Measurements from ENCODE around the gene SELENON. TPM values are rescaled to one million over a fixed set of nuclear protein-coding genes. Genes with fewer than 3 reads are reported as not detected.

SELENON gene
- total RNA-seq, 1 experiment from 2014 or later: 63.1 TPM

GRCh38 chr1:25795946-25796810, 3.8 kb upstream of the SELENON start:
- H3K4me3 ChIP-seq: no peak overlapping the region
- no peak overlapping the region for H3K27ac ChIP-seq
- no peak for DNase-seq
- no peaks in the 10 kb centered on the region for H3K9me3 ChIP-seq (replicated peaks)
- H3K27me3 ChIP-seq: no peaks in the 10 kb centered on the region
- no peaks in the 10 kb centered on the region; the same call in 1 of the 2 replicates for H3K36me3 ChIP-seq
- peaks cover 36% of the 10 kb centered on the region for H3K4me1 ChIP-seq

- no peak overlapping the region for H3K27ac ChIP-seq
- H3K4me1 ChIP-seq: peaks cover 36% of the 10 kb centered on the region
- H3K27me3 ChIP-seq: no peaks in the 10 kb centered on the region
- H3K9me3 ChIP-seq (replicated peaks): no peaks in the 10 kb centered on the region
- H3K36me3 ChIP-seq: no peaks in the 10 kb centered on the region
- DNase-seq: peak; percentile 87 to 94
- no peak overlapping the region for H3K4me3 ChIP-seq
Measured at GRCh38 chr1:25796811-25797458, 3.1 kb upstream of the SELENON start.

- no peak overlapping the region for H3K4me3 ChIP-seq
- H3K4me1 ChIP-seq: peaks cover 36% of the 10 kb centered on the region
- H3K27me3 ChIP-seq: no peaks in the 10 kb centered on the region
- H3K27ac ChIP-seq: no peak overlapping the region
- DNase-seq: peak; percentile 73 to 80
- no peaks in the 10 kb centered on the region for H3K36me3 ChIP-seq
- H3K9me3 ChIP-seq (replicated peaks): no peaks in the 10 kb centered on the region
Measured at GRCh38 chr1:25797939-25798338, 2.1 kb upstream of the SELENON start.

- no peak overlapping the region for H3K27ac ChIP-seq
- no peaks in the 10 kb centered on the region for H3K27me3 ChIP-seq
- no peaks in the 10 kb centered on the region for H3K36me3 ChIP-seq
- H3K9me3 ChIP-seq (replicated peaks): no peaks in the 10 kb centered on the region
- DNase-seq: no peak
- H3K4me1 ChIP-seq: peaks cover 34% of the 10 kb centered on the region
- no peak overlapping the region for H3K4me3 ChIP-seq
Measured at GRCh38 chr1:25798666-25799351, 1.2 kb upstream of the SELENON start.

GRCh38 chr1:25799352-25799934, 550 bp upstream of the SELENON start:
- DNase-seq: peak; percentile 40 to 58
- H3K36me3 ChIP-seq: no peaks in the 10 kb centered on the region
- H3K4me1 ChIP-seq: peaks cover 28% of the 10 kb centered on the region
- no peaks in the 10 kb centered on the region for H3K9me3 ChIP-seq (replicated peaks)
- no peaks in the 10 kb centered on the region for H3K27me3 ChIP-seq
- H3K4me3 ChIP-seq: peak overlapping the region; percentile 60
- peak overlapping the region; percentile 69 for H3K27ac ChIP-seq

GRCh38 chr1:25800703-25801377, 847 bp downstream of the SELENON start:
- H3K9me3 ChIP-seq (replicated peaks): no peaks in the 10 kb centered on the region
- H3K4me1 ChIP-seq: peaks cover 14% of the 10 kb centered on the region
- no peak overlapping the region for H3K27ac ChIP-seq
- no peaks in the 10 kb centered on the region for H3K36me3 ChIP-seq
- H3K4me3 ChIP-seq: peak overlapping the region; percentile 57
- no peaks in the 10 kb centered on the region for H3K27me3 ChIP-seq
- peak; percentile 41 to 47 for DNase-seq

GRCh38 chr1:25802915-25803314, 2.9 kb downstream of the SELENON start:
- H3K4me3 ChIP-seq: no peak overlapping the region
- no peaks in the 10 kb centered on the region for H3K27me3 ChIP-seq
- no peak for DNase-seq
- H3K27ac ChIP-seq: no peak overlapping the region
- H3K9me3 ChIP-seq (replicated peaks): no peaks in the 10 kb centered on the region
- H3K36me3 ChIP-seq: no peaks in the 10 kb centered on the region; the same call in 1 of the 2 replicates
- H3K4me1 ChIP-seq: peaks cover 4% of the 10 kb centered on the region

GRCh38 chr1:25803368-25803767, 3.4 kb downstream of the SELENON start:
- H3K36me3 ChIP-seq: no peaks in the 10 kb centered on the region; the same call in 1 of the 2 replicates
- no peak overlapping the region for H3K27ac ChIP-seq
- peaks cover 4% of the 10 kb centered on the region for H3K4me1 ChIP-seq
- no peak overlapping the region for H3K4me3 ChIP-seq
- no peaks in the 10 kb centered on the region for H3K27me3 ChIP-seq
- no peak for DNase-seq
- H3K9me3 ChIP-seq (replicated peaks): no peaks in the 10 kb centered on the region

GRCh38 chr1:25804244-25804963, 4.4 kb downstream of the SELENON start:
- no peak for DNase-seq

GRCh38 chr1:25804964-25805862, 5.2 kb downstream of the SELENON start:
- no peak overlapping the region for H3K4me3 ChIP-seq
- no peaks in the 10 kb centered on the region for H3K27me3 ChIP-seq
- no peaks in the 10 kb centered on the region; the same call in none of the 2 replicates for H3K36me3 ChIP-seq
- H3K4me1 ChIP-seq: no peaks in the 10 kb centered on the region
- no peak overlapping the region for H3K27ac ChIP-seq
- no peaks in the 10 kb centered on the region for H3K9me3 ChIP-seq (replicated peaks)
- no peak for DNase-seq

More at GRCh38 chr1:25804244-25804963, 4.4 kb downstream of the SELENON start:
- no peaks in the 10 kb centered on the region for H3K9me3 ChIP-seq (replicated peaks)
- H3K27me3 ChIP-seq: no peaks in the 10 kb centered on the region
- no peaks in the 10 kb centered on the region; the same call in 1 of the 2 replicates for H3K36me3 ChIP-seq
- H3K4me3 ChIP-seq: no peak overlapping the region
- H3K4me1 ChIP-seq: peaks cover 1% of the 10 kb centered on the region
- no peak overlapping the region for H3K27ac ChIP-seq

- H3K9me3 ChIP-seq (replicated peaks): no peaks in the 10 kb centered on the region
- no peaks in the 10 kb centered on the region for H3K4me1 ChIP-seq
- DNase-seq: no peak
- H3K27me3 ChIP-seq: no peaks in the 10 kb centered on the region
- no peaks in the 10 kb centered on the region; the same call in none of the 2 replicates for H3K36me3 ChIP-seq
- H3K4me3 ChIP-seq: no peak overlapping the region
- no peak overlapping the region for H3K27ac ChIP-seq
Measured at GRCh38 chr1:25805863-25806225, 5.9 kb downstream of the SELENON start.

GRCh38 chr1:25806418-25806817, 6.4 kb downstream of the SELENON start:
- Histone ChIP-seq H3K27ac (no peak overlapping the region), H3K9me3 (replicated peaks) (no peaks in the 10 kb centered on the region), H3K36me3 (peaks cover 2% of the 10 kb centered on the region), H3K4me3 (no peak overlapping the region), H3K27me3 (no peaks in the 10 kb centered on the region), H3K4me1 (no peaks in the 10 kb centered on the region)
- DNase-seq: no peak
